ENCODE measurements around the gene GALNT18.

The GALNT18 gene

GRCh38 chr11:11501546-11502262, 120.1 kb downstream of the GALNT18 start:
- TF ChIP-seq EZH2phosphoT487 (IDR thresholded peaks at IDR 0.05; ENCODE audit: low read length) (no peak), CTCF (IDR thresholded peaks at IDR 0.05; ENCODE audit: low read length) (no peak), EZH2 (optimal IDR thresholded peaks at IDR 0.05; ENCODE audit: low read depth, low read length) (no peak)
- Histone ChIP-seq H3F3A (ENCODE audit: insufficient read depth, low read length) (no peaks in the 10 kb centered on the region), H3K9ac (ENCODE audit: low read length) (no peak overlapping the region), H3K27ac (ENCODE audit: low read length) (no peak overlapping the region), H3K9me3 (replicated peaks; ENCODE audit: insufficient read depth, low read length) (no peaks in the 10 kb centered on the region), H3K4me3 (ENCODE audit: low read length) (no peak overlapping the region), H3K9me2 (replicated peaks; ENCODE audit: insufficient read depth, low read length) (no peaks in the 10 kb centered on the region), H3K79me2 (ENCODE audit: low read length) (no peaks in the 10 kb centered on the region), H3K4me2 (ENCODE audit: low read depth, low read length) (no peak overlapping the region), H4K20me1 (ENCODE audit: insufficient read depth, low read length) (no peaks in the 10 kb centered on the region), H3K27me3 (replicated peaks; ENCODE audit: insufficient read depth, low read length) (no peaks in the 10 kb centered on the region), H2AFZ (ENCODE audit: low read length) (no peak overlapping the region), H3K36me3 (replicated peaks; ENCODE audit: insufficient read depth, low read length) (no peaks in the 10 kb centered on the region), H3K4me1 (ENCODE audit: low read length) (peaks cover 11% of the 10 kb centered on the region)
- no peak for DNase-seq

DNA sequence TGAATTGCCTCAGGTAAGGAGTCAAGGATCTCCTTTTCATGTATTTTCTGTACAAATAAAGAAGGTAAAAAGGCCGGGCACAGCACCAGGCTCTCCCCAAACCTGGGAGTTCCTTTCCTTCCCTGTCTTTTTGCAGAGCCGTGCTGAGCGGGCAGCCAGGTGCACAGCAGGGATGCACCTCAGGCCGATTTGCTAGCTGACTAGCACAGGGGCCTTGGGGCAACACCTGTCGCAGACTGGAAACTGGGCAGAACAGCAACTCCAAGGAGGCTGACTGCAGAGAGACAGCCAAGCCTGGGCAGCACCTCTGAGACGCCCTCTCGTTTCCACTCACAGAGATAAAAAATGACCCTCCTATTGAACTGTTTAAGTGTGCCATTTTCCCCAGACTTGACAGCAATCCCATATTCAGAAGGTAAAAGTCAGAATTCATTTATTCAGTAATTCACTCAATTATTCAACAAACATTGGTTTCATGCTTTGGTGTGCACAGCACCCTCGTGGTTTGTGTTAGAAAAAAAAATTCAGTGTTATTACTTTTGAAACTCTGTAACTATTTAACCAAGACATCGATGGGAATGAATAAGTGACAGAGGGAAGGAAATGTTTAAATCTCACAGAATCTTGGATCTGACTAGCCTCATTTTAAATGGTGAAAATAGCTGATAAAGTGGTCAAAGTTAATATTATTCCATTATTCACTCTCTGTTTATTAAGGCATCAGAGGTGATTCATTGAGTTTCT, 120.9 kb downstream of the GALNT18 start:
- H3K9ac ChIP-seq (ENCODE audit: low read length) = no peak overlapping the region
- no peaks in the 10 kb centered on the region for H4K20me1 ChIP-seq (ENCODE audit: insufficient read depth, low read length)
- DNase-seq = no peak
- H3K4me2 ChIP-seq (ENCODE audit: low read depth, low read length) = no peak overlapping the region
- H3K9me3 ChIP-seq (replicated peaks; ENCODE audit: insufficient read depth, low read length) = no peaks in the 10 kb centered on the region
- no peaks in the 10 kb centered on the region for H3K9me2 ChIP-seq (replicated peaks; ENCODE audit: insufficient read depth, low read length)
- no peaks in the 10 kb centered on the region for H3K36me3 ChIP-seq (replicated peaks; ENCODE audit: insufficient read depth, low read length)
- H3K27ac ChIP-seq (ENCODE audit: low read length) = no peak overlapping the region
- TF ChIP-seq CTCF (IDR thresholded peaks at IDR 0.05; ENCODE audit: low read length) (no peak), EZH2 (optimal IDR thresholded peaks at IDR 0.05; ENCODE audit: low read depth, low read length) (no peak), EZH2phosphoT487 (IDR thresholded peaks at IDR 0.05; ENCODE audit: low read length) (no peak)
- H3K4me1 ChIP-seq (ENCODE audit: low read length) = peaks cover 11% of the 10 kb centered on the region
- no peaks in the 10 kb centered on the region for H3F3A ChIP-seq (ENCODE audit: insufficient read depth, low read length)
- H3K79me2 ChIP-seq (ENCODE audit: low read length) = no peaks in the 10 kb centered on the region
- H3K4me3 ChIP-seq (ENCODE audit: low read length) = no peak overlapping the region
- no peaks in the 10 kb centered on the region for H3K27me3 ChIP-seq (replicated peaks; ENCODE audit: insufficient read depth, low read length)
- no peak overlapping the region for H2AFZ ChIP-seq (ENCODE audit: low read length)

DNA sequence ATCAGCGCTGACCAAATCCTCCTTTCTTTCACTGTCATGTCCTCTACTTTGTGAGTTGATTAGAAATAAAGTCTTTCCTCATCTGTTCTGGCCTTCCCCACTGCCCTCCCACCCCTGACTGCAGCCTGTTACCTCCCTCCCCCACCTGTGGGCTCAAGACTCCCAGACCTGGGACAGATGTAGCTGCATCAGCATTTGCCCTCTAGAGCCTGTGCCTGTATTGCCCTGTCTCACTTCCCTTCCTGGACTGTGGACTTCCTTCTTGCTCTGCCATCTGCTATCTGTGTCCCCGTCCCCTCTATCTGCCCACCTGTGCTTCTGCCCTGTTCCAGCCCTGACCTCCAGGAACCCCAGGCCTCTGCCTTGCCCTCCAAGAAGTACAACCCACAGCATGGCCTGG, 122.5 kb downstream of the GALNT18 start:
- peaks cover 11% of the 10 kb centered on the region for H3K4me1 ChIP-seq (ENCODE audit: low read length)
- no peak overlapping the region for H3K9ac ChIP-seq (ENCODE audit: low read length)
- no peaks in the 10 kb centered on the region for H4K20me1 ChIP-seq (ENCODE audit: insufficient read depth, low read length)

More for the DNA sequence above, 122.5 kb downstream of the GALNT18 start:
- Histone ChIP-seq H3K4me2 (ENCODE audit: low read depth, low read length) (0 out of 2 replicates have a peak overlapping the region, but pooled peaks have one; percentile 1), H3F3A (ENCODE audit: insufficient read depth, low read length) (no peaks in the 10 kb centered on the region), H3K9me2 (replicated peaks; ENCODE audit: insufficient read depth, low read length) (no peaks in the 10 kb centered on the region), H3K27me3 (replicated peaks; ENCODE audit: insufficient read depth, low read length) (no peaks in the 10 kb centered on the region), H3K36me3 (replicated peaks; ENCODE audit: insufficient read depth, low read length) (no peaks in the 10 kb centered on the region), H3K27ac (ENCODE audit: low read length) (no peak overlapping the region), H3K79me2 (ENCODE audit: low read length) (no peaks in the 10 kb centered on the region), H3K9me3 (replicated peaks; ENCODE audit: insufficient read depth, low read length) (no peaks in the 10 kb centered on the region), H3K4me3 (ENCODE audit: low read length) (no peak overlapping the region), H2AFZ (ENCODE audit: low read length) (0 out of 2 replicates have a peak overlapping the region, but pooled peaks have one; percentile 20)
- no peak for TF ChIP-seq EZH2 (optimal IDR thresholded peaks at IDR 0.05; ENCODE audit: low read depth, low read length)
- TF ChIP-seq CTCF (IDR thresholded peaks at IDR 0.05; ENCODE audit: low read length) = no peak
- TF ChIP-seq EZH2phosphoT487 (IDR thresholded peaks at IDR 0.05; ENCODE audit: low read length) = no peak
- peak; percentile 60 for DNase-seq
